Stomach (tissue), 4 donors: Measurements from ENCODE around the gene STIM1.
A peak's percentile ranks its signal among the peaks of the same experiment; 100 is the strongest.

ENCODE experiments used
- CTCF ChIP-seq, 7 experiments: fragments of 450-650 bp in 4 of 7; fragments of 200-600 bp in 3 of 7; sonication (generic) in 3 of 7; IDR thresholded peaks; one replicate each; pipeline ENCODE4 v1.5.1; 2016 to 2019; ENCODE audit warnings: antibody characterized with exemption in 7 of 7, control low read depth in 2 of 7, mild to moderate bottlenecking in 1 of 7
- EP300 ChIP-seq: sonication (generic); formaldehyde crosslinking; IDR thresholded peaks from one replicate; pipeline ENCODE4 v1.6.1; 2017; ENCODE audit warnings: antibody characterized with exemption

GRCh38 chr11:3808861-3809623, 46.4 kb upstream of the STIM1 start:
- TF ChIP-seq EP300 (no peak), CTCF (IDR thresholded peaks at IDR 0.05) (peak in 3 of 7 experiments; percentile 10 to 43 (median 38))
